HG03280 (cell line): ENCODE results near the gene ZNF425.
"Not testable (repeated sequence)": the region's sequence is repeated elsewhere in the genome, so short reads cannot be mapped to it uniquely, and the experiment has no call there.

ENCODE experiments used
- ATAC-seq: cut with Tn5 transposase; IDR thresholded peaks from one replicate; pipeline ENCODE4 v1.9.1; 2021; ENCODE audit warnings: mild to moderate bottlenecking, moderate library complexity; ENCODE audit not compliant: unreplicated experiment

Gene ZNF425

DNA sequence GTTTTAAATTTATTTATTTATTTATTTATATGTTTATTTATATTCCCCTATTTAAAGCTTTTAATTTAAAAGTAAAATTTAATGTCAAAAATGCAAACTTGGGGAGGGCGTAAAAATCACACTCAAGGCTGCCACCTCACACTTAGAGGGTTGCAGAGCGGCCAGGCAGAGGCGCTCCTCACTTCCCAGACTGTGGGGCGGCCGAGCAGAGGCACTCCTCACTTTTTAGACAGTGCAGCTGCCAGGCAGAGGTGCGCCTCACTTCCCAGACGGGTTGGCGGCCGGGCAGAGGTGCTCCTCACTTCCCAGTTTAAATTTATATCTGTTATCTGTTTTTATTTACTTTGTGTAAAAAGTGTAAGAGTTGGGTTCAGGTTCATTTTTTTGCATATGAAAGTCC is 10.0 kb upstream of the ZNF425 start:
- ATAC-seq, result no peak

DNA sequence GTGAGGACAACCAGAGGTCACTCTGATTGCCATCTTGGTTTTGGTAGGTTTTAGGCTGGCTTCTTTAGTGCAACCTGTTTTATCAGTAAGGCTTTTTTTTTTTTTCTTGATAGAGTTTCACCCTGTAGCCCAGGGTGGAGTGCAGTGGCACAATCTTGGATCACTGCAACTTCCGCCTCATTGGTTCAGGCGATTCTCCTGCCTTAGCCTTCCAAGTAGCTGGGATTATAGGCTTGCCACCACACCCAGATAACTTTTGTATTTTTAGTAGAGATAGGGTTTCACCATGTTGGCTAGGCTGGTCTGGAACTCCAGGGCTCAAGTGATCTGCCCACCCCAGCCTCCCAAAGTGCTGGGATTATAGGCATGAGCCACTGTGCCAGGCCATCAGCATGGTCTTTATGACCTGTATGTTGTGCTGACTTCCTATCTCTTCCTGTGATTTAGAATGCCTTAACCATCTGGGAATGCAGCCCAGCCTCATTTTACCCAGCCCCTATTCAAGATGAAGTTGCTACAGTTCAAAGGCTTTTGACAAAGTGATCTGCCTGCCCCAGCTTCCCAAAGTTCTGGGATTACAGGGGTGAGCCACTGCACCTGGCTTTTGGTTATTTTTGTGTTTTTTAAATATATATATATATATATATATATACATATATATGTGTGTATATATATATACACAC is 7.0 kb upstream of the ZNF425 start:
- ATAC-seq, result no peak

DNA sequence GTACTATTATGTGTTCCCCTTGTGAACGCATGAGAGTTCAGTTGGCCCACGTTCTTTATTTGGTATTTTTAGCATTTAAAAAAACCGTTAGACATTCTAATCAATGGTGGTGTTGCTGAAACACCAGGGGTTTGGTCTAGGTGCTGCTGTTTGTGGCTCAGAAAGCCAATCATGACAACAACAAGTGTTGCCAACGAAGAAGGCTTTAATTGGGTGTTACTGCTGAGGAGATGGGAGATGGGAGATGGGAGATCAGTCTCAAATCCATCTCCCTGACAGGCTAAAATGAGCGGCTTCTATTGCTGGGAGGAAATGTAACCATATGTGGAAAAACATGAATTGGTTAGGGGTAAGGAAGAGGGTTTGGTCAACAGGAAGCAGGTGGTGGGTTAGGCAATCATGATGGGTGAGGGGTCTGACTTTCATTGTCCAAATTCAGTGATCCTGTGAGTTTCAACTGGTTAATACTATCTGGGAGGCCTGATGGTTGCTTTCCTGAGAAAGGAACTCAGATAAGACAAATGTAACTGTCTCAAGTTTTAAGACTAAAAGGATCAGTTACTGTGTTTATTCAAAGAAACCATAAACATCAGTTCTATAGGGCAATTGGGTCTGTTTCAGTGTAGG is 4.6 kb upstream of the ZNF425 start:
- no peak for ATAC-seq

DNA sequence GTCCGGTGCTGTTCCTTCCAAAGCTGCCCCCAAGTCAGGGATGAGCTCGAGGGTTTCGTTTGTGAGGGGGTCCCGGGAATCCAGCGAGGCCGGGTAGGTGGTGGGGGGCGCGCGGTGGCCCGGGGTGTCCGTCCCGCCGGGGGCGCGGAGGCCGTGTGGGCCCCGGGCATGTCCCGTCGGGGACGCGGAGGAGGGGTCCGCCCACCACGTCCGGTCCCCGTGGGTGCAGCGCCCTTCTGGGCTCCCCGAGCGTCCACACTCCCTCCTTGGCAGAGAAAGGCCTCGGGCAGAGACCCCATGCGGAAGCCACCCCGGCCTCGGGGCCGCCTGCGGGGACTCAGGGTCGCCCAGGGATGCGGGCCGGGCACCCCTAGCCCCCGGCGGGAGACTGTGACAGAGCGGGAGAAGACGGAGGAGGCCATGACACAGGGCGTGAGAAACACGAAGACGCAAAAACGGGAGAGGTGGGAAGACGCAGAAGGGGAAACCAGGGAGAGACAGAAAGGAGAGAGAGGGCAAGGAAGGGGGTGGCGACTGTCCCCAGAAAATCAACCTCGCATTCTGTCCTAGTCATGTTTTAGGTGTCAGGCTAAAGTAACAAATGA is 640 bp upstream of the ZNF425 start:
- peak; percentile 41 for ATAC-seq

DNA sequence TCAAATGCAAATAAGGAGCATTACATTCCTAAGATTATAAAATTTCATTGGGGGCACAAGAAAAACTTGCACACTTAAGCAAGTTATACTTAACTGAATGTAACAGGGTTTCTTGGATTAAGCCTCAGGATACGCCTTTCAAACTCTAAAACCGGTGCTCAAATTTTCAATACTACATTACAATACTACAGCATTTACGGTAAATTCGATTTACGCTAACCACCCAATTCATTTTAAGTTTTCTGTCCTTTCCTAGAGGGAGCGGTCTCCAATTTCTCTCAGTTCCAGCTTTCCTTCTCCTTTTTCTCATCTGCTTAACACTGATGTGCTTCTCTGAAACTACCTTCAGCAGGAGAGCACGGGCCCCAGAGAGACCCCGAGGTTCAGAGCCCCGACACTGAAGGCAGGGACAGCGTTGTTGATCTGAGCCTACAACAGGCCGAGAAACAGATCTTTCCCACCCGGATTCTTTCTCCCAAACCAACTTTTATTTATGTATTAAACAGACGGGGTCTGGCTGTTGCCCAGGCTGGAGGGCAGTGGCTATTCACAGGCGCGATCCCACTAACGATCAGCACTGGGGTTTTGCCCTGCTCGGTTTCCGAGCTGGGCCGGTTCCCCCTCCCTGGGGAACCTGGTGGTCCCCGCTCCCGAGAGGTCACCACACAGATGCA is 798 bp downstream of the ZNF425 start:
- ATAC-seq, result no peak

DNA sequence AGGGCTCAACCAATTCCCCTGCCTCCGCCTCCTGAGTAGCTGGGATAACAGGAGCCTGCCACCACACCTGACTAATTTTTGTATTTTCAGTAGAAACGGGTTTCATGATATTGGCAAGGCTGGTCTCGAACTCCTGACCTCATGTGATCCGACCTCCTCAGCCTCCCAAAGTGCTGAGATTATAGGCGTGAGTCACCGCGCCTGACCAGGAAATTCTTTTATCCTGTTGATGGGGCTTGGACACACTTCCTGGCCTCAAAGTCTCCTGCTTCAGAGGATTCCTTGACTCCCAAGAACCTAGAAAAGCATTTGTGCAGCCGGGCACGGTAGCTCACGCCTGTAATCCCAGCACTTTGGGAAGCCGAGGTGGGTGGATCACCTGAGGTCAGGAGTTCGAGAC is 16.2 kb downstream of the ZNF425 start:
- no peak for ATAC-seq

DNA sequence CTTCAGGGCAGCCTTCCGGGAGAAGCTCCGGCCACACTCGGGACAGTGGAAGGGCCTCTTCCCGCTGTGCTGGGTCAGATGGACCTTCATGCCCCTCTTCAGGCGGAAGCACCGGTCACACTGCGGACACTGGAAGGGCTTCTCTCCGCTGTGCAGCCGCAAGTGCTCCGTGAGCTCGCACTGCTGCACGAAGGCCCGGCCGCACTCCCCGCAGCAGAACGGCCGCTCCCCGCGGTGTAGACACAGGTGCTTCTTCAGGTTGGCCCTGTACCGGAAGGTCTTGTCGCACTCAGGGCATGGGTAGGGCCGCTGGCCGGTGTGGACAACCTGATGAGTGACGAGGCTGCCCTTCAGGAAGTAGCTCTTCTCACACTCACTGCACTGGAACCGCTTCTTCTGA is 21.4 kb downstream of the ZNF425 start:
- ATAC-seq, result no peak

DNA sequence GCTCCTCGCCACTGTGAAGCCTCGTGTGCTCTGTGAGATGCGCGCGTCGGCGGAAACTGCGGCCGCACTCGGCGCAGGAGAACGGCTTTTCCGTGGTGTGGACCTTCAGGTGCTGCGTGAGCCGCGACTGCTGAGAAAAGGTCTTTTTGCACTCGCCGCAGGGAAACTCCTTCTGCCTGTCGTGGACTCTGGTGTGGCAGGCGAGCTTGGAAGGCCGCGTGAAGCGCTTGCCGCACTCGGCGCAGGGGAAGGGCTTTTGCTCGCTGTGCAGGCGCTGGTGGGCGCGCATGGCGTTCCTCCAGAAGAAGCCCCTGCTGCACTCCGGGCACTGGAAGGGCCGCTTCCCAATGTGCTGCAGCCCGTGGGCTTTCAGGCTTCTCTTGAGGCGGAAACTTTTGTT is 21.9 kb downstream of the ZNF425 start:
- ATAC-seq, result no peak

DNA sequence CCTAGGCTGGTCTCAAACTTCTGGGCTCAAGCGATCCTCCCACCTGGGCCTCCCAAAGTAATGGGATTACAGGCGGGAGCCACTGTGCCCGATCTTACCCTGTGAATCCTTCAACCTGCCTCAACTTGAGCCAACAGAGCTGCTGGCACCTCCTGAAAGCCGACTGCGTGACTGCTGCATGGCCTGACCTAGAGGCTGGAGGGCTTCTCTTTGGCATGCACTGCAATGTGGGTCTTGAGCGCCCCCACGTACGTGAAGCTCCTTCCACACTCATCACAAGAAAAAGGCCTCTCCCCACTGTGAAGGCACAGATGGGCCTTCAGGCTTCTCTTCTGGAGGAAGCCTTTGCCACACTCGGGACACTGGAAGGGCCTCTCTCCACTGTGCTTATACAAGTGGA is 22.7 kb downstream of the ZNF425 start:
- no peak for ATAC-seq

DNA sequence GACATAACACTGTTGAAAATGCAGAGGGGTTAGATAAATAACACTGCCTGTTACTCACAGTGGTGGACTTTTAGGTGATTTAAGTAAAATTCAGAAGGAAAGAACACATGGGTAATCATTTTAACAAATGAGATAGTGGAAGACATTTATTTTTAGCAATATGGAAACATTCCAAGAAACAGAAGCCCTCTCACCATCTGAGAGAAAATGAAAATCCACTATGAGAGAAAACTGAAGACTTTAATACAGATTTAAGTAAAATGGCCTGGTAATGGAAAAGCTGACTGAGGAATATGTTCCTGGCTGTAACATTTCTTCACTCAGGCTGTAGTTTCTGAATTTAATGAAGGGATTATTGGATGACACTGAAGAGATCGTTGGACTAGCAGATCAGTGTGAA is 23.5 kb downstream of the ZNF425 start:
- no peak for ATAC-seq

DNA sequence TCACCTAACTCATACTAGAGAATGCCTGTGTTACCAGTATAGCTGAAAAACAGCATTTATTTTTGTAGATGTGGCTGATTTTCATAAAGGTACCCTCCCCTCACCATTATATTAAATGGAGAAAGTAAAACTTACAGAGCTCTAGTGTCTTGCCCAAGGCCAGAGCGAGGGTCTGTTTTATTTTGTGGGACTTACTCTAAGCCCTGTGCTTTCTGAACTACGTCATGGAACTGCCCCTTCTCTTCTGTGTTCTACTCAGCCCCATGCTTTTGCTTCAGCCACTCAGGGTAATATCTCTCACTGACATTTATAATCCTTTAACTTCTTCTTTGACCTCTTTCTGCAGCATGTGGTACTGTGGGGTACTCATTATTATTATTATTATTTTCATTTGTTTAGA is 25.3 kb downstream of the ZNF425 start:
- no peak for ATAC-seq

DNA sequence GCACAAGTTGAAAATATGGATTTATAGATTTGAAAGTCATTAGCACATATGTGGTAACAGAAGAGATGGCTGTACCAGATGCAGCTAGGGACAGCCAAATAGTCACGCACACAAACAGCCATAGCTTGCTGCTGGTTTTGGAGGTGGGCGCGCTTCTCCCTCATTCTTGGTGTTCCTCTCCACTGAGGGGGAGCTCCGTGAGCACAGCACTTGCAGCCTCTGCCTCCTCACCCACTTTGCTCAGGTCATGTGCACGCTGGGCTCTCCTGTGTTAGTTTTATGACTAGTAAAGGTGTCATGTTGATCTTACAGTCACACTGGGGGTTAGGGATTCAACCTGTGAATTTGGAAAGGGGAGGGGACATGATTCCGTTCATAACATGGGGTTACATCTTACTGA is 27.1 kb downstream of the ZNF425 start:
- no peak for ATAC-seq

DNA sequence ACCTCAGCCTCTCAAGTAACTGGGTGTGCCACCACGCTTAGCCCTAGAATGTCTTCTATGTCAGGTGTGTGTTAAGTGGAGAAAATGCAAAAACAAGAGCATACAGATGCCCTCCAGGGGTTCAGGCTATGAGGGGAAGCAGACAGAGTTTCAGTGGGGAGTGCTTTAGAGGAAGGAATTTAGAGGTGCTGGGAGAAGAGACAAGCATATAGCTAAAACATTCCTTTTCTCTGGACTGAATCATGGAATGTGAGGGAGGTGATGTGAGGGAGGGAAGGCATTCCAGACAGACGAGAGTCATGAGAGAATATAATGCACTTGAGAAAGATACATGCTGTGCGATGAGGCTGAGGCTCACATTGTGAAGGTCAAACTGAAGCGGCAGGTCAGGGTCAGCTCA is 29.0 kb downstream of the ZNF425 start:
- no peak for ATAC-seq

DNA sequence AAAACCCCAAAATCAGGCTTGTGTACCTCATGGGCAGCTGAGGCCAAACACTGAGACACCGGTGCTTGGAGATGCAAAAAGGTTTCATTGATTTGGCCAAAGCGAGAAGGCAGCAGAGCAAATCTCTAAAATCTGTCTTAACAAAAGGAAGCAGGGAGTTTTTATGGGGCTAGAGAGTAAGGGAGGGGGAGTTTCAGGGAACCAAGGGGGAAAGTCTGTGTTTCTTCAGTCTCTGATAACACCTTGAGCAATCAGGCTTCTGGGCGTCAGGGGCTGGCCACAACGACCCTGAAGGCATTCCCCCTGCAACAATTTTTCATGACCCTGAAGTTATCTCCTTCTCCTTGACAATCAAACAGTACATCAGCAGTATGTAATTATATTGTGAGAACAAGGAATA is 32.9 kb downstream of the ZNF425 start:
- no peak for ATAC-seq

DNA sequence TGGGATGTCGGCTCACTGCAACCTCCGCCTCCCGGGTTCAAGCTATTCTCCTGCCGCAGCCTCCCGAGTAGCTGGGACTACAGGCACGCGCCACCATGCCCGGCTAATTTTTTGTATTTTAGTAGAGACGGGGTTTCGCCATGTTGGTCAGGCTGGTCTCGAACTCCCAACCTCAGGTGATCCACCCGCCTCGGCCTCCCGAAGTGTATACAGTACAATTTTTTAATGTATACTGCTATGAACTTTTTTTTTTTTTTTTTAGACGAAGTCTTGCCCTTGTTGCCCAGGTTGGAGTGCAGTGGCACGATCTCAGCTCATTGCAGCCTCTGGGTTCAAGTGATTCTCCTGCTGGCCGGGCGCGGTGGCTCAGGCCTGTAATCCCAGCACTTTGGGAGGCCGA is 33.9 kb downstream of the ZNF425 start:
- ATAC-seq, result not testable (repeated sequence)

DNA sequence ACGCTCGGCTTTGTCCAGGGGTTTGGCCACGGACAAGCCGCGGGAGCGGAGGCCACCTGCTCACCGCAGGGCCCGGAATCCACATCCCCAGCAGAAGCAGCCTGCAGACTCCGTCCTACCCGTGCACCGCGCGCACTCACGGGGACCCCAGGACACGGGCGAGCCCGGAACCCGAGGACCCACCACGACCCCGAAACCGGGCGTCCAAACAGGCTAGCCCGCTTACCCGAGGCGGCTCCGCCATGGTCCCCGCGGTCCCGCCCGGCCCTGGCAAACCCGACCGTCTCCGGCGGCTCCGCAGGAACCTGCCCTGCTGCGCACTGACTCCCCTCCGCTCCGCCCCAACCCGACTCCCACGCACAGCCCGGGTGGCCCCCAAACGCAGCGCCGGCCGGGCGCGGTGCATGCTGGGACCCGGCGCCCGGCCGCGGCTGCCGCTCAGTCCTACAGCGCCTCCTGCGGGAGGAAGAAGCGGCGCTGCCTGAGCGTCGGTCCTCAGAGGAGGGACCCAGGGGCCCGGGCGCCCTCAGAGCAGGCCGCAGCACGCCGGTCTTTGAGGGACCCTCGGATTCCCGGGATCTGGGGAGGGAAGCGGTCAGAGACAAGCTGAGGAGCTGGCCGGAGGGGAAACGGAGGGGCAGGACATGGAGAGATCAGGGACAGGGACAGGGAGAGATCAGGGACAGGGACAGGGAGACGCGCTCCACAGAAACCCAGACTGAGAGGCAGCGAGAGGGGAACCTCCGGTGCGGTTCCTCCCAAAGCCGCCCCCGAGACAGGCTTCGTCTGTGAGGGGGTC is 35.5 kb downstream of the ZNF425 start, which contains the start of gene ZNF786:
ZNF786 (minus strand) TSS at position 322 of the 799 bp plus-strand sequence; CDS start at position 244, 78 bp downstream.
- peak; percentile 85 for ATAC-seq

DNA sequence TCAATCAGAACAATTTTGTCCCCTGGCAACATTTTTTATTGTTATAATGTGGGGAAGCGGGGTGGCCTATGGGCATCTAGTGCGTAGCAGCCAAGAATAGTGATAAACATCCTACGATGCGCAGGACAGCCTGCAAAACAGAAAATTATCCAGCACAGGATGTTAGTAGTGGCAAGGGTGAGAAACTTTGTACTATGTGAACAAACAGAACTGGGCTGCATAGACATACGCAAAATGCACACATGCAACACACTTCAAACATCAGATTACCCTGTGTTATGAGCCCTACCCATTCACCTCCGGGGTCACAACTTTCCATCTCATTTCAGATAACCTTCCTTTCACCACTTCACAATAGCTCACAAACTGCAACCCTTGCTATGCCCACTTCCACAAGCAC is 38.7 kb downstream of the ZNF425 start:
- ATAC-seq, result no peak

DNA sequence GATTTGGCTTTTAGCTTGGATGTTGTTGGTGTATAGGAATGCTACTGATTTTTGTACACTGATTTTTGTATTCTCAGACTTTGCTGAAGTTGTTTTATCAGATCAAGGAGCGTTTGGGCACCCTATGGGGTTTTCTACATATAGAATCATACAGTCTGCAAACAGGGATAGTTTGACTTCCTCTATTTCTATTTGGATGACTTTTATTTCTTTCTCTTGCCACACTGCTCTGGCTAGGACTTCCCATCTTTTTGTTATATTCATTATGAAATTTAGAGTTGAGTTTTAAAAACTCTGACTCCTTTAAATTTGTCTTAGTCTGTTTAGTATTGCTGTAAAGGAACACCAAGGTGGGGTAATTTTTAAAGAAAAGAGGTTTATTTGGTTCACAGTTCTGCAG is 40.3 kb downstream of the ZNF425 start:
- ATAC-seq, result no peak

DNA sequence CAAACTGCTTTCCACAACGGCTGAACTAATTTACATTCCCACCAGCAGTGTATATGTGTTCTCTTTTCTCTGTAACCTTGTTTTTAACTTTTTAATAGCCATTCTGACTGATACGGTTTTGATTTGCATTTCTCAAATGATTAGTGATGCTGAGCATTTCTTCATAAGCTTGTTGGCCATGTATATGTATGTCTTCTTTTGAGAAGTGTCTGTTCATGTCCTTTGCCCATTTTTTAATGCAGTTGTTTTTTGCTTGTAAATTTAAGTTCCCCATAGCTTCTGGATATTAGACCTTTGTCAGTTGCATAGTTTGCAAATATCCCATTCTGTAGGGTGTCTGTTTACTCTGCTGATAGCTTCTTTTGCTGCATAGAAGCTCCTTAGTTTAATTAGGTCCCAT is 41.7 kb downstream of the ZNF425 start:
- no peak for ATAC-seq

DNA sequence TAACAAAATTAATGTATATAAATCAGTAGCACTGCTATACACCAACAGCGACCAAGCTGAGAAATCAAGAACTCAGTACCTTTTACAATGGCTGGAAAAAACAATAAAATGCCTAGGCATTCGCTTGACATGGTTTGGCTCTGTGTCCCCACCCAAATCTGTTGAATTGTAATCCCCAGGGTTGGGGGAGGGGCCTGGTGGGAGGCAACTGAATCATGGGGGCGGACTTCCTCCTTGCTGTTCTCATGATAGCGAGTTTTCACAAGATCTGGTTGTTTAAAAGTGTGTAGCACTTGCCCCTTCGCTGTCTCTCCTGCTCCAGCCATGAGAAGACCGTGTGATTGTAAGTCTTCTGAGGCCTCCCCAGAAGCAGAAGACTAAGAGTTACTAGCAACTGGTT is 44.2 kb downstream of the ZNF425 start:
- no peak for ATAC-seq

DNA sequence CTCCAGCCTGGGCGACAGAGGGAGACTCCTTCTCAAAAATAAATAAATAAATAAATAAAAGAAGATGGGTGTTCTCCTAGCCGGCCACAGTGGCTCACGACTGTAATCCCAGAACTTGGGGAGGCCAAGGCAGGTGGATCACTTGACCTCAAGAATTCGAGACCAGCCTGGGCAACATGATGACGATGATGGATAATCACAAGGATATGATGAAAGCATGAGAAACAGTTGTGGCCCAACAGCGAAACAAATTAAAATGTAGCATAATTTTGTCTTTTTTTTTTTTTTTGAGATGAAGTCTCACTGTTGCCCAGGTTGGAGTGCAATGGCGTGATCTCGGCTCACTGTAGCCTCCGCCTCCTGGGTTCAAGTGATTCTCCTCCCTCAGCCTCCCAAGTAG is 48.5 kb downstream of the ZNF425 start:
- no peak for ATAC-seq
